Body of pancreas (tissue), 4 donors: ENCODE measurements around the gene EPHB1. TPM values are rescaled to one million over a fixed set of nuclear protein-coding genes. Genes with fewer than 3 reads are reported as not detected.

Source experiments
- ATAC-seq: fragments of 150-250 bp; one replicate; pipeline ENCODE4 v1.9.1; 2016
- DNase-seq, 4 donors: peaks; one replicate each; pipeline ENCODE4 v3.0.0-alpha.2; 2019
- H3K27ac ChIP-seq, 4 donors: fragments of 200-600 bp; sonication (generic); 1 replicate in 3 of 4; 2 replicates in 1 of 4; pipeline versions ENCODE4 v1.5.1 to v1.6.1; 2016 to 2019; ENCODE audit warnings: mild to moderate bottlenecking in 1 of 4, mixed read lengths in 1 of 4, moderate library complexity in 1 of 4
- H3K27me3 ChIP-seq, 2 donors: fragments of 200-600 bp; sonication (generic); one replicate each; pipeline ENCODE4 v1.6.0; 2016; ENCODE audit warnings: mild to moderate bottlenecking in 1 of 2
- H3K36me3 ChIP-seq, 2 donors: fragments of 200-600 bp; sonication (generic); replicated peaks in 1 of 2; 2 replicates each; pipeline ENCODE4 v1.5.1; 2016; ENCODE audit warnings: low read depth in 2 of 2; ENCODE audit not compliant: insufficient read depth in 1 of 2
- H3K4me1 ChIP-seq: fragments of 200-600 bp; sonication (generic); one replicate; pipeline ENCODE4 v1.6.0; 2016
- H3K4me3 ChIP-seq, 2 donors: fragments of 200-600 bp; sonication (generic); 1 replicate in 1 of 2; 2 replicates in 1 of 2; pipeline ENCODE4 v1.5.1; 2016 to 2019
- H3K9me3 ChIP-seq, 3 donors: fragments of 200-600 bp; sonication (generic); 1 replicate in 2 of 3; 2 replicates in 1 of 3; pipeline ENCODE4 v1.5.1; 2016
- POLR2A ChIP-seq, 3 donors: fragments of 450-650 bp; IDR thresholded peaks; one replicate each; pipeline ENCODE4 v1.6.1; 2016; ENCODE audit warnings: antibody characterized with exemption in 3 of 3, mild to moderate bottlenecking in 2 of 3
- WGBS, 2 donors: methylation state at CpG; one replicate each; pipeline ENCODE4 v1.1.5; 2017; 5-methylcytosine and 5-hydroxymethylcytosine counted together
- intact Hi-C: fragments of 100-400 bp; cut with DNase I; formaldehyde crosslinking; loops from one replicate; pipeline ENCODE4 v1.15.1; 2023
- total RNA-seq, 2 donors: library from RNA; depleted of rRNA; stranded (reverse); fragments of >200 nt; gene quantifications; one replicate each; pipeline ENCODE4 v1.1.0, GENCODE V29; 2016
- TF ChIP-seq, protein P1 (sequence below), 7 experiments: fragments of 450-650 bp in 4 of 7; fragments of 200-600 bp in 3 of 7; sonication (generic) in 3 of 7; IDR thresholded peaks; one replicate each; pipeline ENCODE4 v1.5.1; 2016 to 2019; ENCODE audit warnings: antibody characterized with exemption in 7 of 7

EPHB1 gene
- total RNA-seq, 2 donors from 2014 or later, result 1.3 TPM; not detected in 1

DNA sequence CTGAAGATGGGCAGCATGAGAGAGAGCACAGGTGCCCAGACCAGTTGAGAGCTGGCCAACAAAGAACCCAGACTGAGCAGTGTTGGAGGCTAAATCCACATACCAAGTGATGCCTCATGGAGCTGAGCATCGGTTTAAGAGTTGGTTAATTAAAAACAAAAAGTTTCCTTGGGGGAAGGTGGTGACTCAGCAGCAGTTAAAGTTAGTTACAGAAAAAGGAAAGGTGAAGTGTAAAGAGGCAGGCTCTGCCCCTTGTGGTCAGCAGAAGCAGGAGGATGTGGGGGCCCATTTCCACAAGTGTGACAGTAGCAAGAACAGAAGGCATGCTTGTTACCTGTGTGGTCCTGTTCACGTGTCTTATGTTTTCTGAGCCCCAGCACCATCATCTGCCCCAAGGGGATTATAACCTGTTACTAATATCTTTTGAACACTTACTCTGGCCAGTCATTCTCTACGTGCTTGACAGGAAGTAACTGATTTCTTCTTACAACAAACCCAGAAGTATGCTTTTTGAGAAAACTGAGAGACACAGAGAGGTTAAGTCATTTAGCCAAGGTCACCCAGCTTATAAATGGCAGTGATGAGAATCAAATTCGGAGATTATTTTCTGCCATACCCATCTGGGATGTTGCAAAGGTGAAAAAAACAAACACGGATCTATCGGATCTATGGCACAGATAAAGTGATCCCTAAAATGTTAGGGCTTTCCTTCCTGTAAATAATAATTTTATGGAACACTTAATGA is 91.0 kb downstream of the EPHB1 start:
- Histone ChIP-seq H3K4me3 (no peak overlapping the region), H3K36me3 (no peaks in the 10 kb centered on the region), H3K4me1 (no peaks in the 10 kb centered on the region), H3K9me3 (no peaks in the 10 kb centered on the region), H3K27me3 (no peaks in the 10 kb centered on the region), H3K27ac (no peak overlapping the region)
- TF ChIP-seq, protein P1, sequence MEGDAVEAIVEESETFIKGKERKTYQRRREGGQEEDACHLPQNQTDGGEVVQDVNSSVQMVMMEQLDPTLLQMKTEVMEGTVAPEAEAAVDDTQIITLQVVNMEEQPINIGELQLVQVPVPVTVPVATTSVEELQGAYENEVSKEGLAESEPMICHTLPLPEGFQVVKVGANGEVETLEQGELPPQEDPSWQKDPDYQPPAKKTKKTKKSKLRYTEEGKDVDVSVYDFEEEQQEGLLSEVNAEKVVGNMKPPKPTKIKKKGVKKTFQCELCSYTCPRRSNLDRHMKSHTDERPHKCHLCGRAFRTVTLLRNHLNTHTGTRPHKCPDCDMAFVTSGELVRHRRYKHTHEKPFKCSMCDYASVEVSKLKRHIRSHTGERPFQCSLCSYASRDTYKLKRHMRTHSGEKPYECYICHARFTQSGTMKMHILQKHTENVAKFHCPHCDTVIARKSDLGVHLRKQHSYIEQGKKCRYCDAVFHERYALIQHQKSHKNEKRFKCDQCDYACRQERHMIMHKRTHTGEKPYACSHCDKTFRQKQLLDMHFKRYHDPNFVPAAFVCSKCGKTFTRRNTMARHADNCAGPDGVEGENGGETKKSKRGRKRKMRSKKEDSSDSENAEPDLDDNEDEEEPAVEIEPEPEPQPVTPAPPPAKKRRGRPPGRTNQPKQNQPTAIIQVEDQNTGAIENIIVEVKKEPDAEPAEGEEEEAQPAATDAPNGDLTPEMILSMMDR (IDR thresholded peaks at IDR 0.05), result no peak
- TF ChIP-seq POLR2A (IDR thresholded peaks at IDR 0.05), result no peak
- ATAC-seq, result no peak
- 37 to 45% methylated on average over 6 of the region's 6 CpGs for whole genome bisulfite sequencing, 2 donors
- intact Hi-C loops, result no loop called here
- no peak for DNase-seq

GRCh38 chr3:134886991-134887390 is 91.9 kb downstream of the EPHB1 start:
- intact Hi-C loops, result no loop called here
- TF ChIP-seq POLR2A (IDR thresholded peaks at IDR 0.05), result no peak
- TF ChIP-seq, protein P1 (IDR thresholded peaks at IDR 0.05), result no peak

DNA sequence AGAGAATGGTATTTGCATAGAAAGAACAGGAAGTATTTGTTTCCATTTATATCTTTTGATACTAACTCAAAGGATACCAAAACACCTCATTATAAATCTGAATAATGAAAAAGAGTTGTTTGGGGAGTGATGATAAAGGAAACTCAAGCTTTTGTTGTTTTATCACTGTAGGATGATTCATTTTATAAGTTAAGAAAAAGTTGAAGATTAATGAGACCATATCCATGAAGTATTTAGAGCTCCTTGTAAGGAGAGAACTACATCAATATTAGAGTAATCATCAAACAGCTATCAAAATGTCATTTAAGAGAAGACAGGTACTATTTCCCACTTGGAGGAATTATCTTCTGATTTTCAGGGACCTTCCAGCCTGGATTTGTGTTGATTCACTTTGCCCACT is 92.5 kb downstream of the EPHB1 start:
- intact Hi-C loops, result no loop called here
- H3K27ac ChIP-seq, result no peak overlapping the region
- TF ChIP-seq, protein P1 (IDR thresholded peaks at IDR 0.05), result no peak
- TF ChIP-seq POLR2A (IDR thresholded peaks at IDR 0.05), result no peak
- DNase-seq, result no peak
- no peaks in the 10 kb centered on the region for H3K36me3 ChIP-seq
- H3K4me1 ChIP-seq, result no peaks in the 10 kb centered on the region
- H3K4me3 ChIP-seq, result no peak overlapping the region
- no peaks in the 10 kb centered on the region for H3K27me3 ChIP-seq
- H3K9me3 ChIP-seq, result no peaks in the 10 kb centered on the region
- ATAC-seq, result no peak

More at GRCh38 chr3:134886991-134887390, 91.9 kb downstream of the EPHB1 start:
- Histone ChIP-seq H3K4me3 (no peak overlapping the region), H3K4me1 (no peaks in the 10 kb centered on the region), H3K9me3 (no peaks in the 10 kb centered on the region), H3K36me3 (no peaks in the 10 kb centered on the region), H3K27ac (no peak overlapping the region), H3K27me3 (no peaks in the 10 kb centered on the region)
- ATAC-seq, result no peak
- no peak for DNase-seq
- WGBS, 2 donors, result 71 to 73% methylated on average over 4 of the region's 4 CpGs

DNA sequence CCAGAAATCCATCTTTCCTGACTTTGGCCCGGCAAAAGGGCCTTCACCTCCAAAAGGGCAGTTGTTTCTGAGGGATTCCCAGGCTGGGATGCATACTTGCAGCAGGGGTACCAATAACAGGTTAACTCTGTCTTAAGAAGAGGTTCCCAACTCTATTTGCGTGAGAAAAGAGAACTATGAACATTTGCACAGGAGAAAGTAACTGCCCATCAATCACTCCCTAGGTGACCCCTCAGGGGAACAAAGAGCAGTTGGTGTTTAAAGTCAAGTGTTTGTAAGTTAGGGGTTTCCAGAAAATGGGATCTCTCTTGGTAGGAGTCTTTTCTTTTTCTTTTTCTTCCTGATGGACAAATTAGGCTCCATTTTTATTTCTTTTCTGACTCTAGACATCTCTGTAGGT is 97.3 kb downstream of the EPHB1 start:
- ATAC-seq (no peak), DNase-seq (no peak)
- H3K27me3 ChIP-seq, result no peaks in the 10 kb centered on the region
- intact Hi-C loops, result no loop called here
- no peaks in the 10 kb centered on the region for H3K4me1 ChIP-seq
- no peaks in the 10 kb centered on the region for H3K36me3 ChIP-seq
- no peak overlapping the region for H3K4me3 ChIP-seq
- TF ChIP-seq, protein P1 (IDR thresholded peaks at IDR 0.05), result no peak
- TF ChIP-seq POLR2A (IDR thresholded peaks at IDR 0.05), result no peak
- WGBS, 2 donors, result 25 to 86% methylated on average over 2 of the region's 2 CpGs
- no peaks in the 10 kb centered on the region for H3K9me3 ChIP-seq
- no peak overlapping the region for H3K27ac ChIP-seq

DNA sequence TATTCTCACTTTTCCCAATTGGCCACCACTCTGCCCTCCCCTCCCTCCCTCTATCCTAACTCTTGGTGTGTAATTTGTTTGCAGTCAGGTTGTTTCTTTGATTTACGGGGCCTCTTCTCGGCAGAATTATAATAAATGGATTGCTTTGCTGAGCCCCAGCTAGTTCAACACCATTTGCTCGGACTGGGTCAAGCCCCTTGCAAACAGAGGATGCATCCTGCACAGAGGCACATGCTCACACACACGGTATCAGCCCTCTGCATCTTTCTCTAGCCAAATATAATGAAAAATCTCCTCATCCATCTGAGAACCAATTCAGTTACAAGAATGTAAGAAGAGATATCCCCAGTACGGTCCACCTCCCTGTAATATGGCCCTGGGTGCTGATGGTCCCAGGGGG is 97.7 kb downstream of the EPHB1 start:
- H3K27me3 ChIP-seq, result no peaks in the 10 kb centered on the region
- DNase-seq (no peak), ATAC-seq (no peak)
- H3K4me1 ChIP-seq, result no peaks in the 10 kb centered on the region
- no peaks in the 10 kb centered on the region for H3K36me3 ChIP-seq
- H3K4me3 ChIP-seq, result no peak overlapping the region
- no peaks in the 10 kb centered on the region for H3K9me3 ChIP-seq
- intact Hi-C loops, result no loop called here
- TF ChIP-seq POLR2A (IDR thresholded peaks at IDR 0.05), result no peak
- TF ChIP-seq, protein P1 (IDR thresholded peaks at IDR 0.05), result no peak
- no peak overlapping the region for H3K27ac ChIP-seq
- 35 to 38% methylated on average over 5 of the region's 5 CpGs for WGBS, 2 donors
